EL (cell line): ENCODE measurements around the gene DNAH5.
"Not testable (repeated sequence)": the region's sequence is repeated elsewhere in the genome, so short reads cannot be mapped to it uniquely, and the experiment has no call there.

Experiments
- DNase-seq: peaks from one replicate; pipeline ENCODE4 v3.0.0-alpha.2; 2016

The DNAH5 gene, protein sequence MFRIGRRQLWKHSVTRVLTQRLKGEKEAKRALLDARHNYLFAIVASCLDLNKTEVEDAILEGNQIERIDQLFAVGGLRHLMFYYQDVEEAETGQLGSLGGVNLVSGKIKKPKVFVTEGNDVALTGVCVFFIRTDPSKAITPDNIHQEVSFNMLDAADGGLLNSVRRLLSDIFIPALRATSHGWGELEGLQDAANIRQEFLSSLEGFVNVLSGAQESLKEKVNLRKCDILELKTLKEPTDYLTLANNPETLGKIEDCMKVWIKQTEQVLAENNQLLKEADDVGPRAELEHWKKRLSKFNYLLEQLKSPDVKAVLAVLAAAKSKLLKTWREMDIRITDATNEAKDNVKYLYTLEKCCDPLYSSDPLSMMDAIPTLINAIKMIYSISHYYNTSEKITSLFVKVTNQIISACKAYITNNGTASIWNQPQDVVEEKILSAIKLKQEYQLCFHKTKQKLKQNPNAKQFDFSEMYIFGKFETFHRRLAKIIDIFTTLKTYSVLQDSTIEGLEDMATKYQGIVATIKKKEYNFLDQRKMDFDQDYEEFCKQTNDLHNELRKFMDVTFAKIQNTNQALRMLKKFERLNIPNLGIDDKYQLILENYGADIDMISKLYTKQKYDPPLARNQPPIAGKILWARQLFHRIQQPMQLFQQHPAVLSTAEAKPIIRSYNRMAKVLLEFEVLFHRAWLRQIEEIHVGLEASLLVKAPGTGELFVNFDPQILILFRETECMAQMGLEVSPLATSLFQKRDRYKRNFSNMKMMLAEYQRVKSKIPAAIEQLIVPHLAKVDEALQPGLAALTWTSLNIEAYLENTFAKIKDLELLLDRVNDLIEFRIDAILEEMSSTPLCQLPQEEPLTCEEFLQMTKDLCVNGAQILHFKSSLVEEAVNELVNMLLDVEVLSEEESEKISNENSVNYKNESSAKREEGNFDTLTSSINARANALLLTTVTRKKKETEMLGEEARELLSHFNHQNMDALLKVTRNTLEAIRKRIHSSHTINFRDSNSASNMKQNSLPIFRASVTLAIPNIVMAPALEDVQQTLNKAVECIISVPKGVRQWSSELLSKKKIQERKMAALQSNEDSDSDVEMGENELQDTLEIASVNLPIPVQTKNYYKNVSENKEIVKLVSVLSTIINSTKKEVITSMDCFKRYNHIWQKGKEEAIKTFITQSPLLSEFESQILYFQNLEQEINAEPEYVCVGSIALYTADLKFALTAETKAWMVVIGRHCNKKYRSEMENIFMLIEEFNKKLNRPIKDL (N-terminal part only)

DNA sequence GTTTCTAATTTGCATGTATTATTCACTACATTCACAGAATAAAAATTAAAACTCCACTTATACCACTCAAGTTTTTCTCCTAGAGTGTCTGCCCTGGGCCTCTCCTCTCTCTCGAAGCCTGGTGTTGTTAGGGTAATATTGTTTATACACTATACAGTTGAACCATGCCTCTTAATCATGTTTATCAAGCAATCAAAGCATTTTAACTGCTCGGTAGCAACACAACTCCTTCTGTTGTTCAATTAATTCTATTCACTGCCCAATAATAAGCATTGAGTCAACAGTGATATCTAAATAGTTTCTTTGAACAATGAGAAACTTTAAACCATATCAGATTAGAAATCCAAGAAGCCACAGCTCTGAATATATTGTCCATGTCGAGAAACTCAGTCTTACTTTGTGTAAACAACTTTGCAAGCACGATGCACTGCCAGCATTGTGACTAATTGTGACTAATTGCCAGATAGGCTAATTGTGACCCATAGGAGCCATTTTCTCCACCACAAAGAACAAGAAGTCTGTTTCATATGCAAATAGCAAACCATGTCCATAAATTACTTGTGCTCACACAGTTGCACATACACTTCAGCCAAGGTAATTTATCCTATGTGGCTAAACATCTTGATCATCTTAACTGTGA lies at the start of gene DNAH5:
DNAH5 (minus strand) TSS at position 129 of the 640 bp plus-strand sequence. CDS start 250 bp downstream, outside the sequence.
- DNase-seq: no peak

DNA sequence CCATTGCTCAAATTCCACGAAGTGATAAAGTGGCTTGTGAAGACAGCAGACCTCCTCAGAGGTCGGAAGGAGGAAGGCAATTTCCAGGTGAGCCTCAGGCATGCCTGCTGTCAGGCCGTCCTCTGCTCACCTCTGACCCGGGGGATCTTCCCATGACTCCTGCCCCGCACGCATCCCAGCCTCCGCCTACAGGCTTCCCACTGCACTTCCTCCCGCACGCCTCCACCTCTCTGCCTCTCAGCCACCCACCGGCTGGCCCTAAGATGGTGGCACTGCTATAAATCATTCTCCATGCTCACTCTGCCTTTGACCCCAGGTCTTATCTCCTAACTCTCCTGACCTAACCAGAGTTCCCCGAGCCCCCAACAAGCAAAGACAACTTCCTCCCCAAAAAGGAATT lies 49.4 kb upstream of the DNAH5 start:
- DNase-seq: no peak

DNA sequence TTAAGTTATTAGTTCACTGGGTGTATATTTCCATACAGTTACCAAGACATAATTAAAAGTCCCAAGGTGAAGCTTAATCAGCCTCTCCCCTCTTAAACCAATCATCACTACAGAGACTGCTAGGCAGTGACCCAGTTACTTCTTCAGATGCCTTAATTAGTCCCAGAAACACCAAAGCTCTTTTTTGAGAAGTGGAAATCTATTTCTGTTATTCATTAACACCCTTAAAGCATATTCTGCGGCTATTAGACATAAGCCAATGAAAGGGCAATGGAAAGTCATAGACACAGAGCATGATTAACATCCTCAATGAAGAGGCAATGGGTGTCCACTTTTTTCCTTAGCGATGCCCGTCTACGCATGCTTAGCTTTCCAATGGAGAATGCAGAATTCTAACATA lies 48.3 kb upstream of the DNAH5 start:
- DNase-seq: no peak

DNA sequence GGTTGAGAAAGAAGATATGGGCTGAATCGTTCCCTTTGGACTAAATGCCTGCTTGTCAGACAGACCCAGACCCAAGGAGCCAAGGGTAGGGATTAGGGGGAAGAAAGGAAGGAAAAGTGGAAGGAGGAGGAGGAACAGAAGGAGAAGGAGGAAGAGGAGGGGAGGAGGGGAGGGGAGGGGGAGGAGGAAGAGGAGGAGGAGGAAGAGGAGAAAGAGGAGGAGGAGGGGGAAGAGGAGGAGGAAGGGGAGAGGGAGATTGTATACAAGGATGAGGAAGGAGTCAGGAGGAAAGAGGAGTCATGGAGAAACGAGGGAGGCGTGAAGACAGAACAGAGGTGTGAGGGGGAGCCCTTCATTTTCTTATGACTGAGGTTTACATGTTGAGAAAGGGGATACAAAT lies 46.9 kb upstream of the DNAH5 start:
- no peak for DNase-seq

DNA sequence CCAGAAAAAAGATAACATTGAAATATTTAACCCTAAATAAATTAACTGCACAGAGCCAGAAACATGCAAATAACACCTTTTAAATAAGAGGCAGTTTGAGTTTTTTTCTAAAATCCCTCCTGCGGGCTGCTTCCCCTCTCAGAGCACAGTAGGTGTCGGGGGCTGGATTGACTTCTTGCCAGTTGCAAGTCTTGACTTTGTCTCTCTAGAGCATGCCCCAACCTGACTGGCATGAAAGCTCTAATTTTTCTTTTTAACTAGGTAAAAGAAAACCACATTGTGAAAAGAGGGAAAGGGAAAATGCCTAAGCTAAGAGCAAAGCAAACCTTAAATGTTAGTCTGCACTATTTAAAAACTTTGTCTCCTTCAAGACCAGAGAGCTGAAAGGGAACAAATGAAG lies 46.4 kb upstream of the DNAH5 start:
- no peak for DNase-seq

DNA sequence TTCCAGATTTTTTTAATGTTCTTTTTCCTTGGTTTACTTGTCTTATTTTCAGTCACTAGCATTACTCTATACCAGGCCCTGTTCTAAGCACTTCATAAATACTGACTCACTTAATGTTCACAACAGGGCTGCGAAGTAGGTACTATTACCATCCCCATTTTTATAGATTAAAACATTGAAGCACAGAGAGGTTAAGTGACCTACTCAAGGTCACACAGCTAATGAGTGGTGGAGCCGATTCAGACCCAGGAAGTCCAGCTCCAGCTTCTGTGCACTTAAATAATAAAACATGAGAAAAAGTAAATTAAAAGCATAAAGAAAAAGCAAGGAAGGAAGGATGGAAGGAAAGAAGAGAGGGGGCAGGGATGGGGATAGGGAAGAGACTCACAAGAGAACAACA lies 45.3 kb upstream of the DNAH5 start:
- no peak for DNase-seq

DNA sequence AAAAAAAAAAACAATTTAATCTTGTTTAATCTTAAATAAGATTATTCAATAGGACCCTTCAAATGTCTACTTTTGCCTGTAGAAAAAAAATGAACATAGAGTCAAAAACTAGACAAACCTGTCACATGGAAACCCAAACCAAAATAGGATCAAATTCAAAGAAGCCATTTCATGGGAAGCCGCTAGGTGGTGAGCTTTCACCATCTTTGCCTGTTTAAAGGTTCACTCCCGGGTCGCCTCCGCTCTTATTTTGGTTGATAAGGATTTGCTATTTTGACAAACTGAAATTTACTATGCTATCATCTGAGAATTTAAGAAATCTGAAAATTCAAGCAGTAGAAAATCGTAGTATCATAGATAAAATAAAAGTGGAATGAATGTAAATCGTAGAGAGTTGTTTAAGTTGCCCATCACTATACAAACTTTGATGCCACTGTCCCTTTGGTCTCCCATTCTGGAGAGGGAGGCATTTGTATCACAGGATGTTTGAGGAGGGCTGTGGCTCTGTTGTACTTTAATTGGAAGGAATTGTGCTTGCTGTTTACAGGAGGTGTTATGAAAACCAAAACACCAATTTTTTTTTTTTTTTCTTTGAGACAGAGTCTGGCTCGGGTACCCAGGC lies 43.5 kb upstream of the DNAH5 start:
- peak; percentile 82 for DNase-seq

DNA sequence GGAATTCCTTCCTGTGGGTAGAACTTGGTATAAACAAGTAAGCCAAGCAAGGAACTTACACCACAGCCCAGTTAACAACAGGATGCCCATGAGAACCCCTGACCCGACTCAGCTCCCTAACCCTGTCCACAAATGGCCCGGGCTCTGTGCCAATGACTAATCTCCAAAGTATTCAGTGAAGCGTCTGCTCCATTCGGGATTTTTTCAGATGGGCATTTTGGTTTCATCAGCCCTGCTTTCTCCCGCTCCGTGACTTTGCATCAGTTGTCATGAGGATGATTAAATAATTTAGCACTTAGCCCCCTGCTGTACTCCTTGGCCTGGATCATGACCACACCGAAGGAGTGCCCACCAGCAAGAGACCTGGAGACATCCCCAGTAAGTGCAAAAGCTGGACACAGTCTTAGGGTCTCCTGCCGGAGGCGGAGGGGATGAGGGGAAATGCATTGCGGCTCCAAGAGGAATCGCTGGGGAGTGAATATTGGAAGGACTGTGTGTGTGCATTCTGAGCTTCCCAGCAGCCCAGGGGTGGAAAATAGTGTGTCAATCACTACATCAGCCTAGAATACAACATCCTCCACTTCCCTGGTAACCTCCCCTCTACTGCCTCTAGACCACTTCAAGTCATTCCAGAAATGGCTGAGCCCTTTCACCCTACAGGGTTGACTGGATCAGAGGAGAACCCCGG lies 41.4 kb upstream of the DNAH5 start:
- peak; percentile 99 for DNase-seq

DNA sequence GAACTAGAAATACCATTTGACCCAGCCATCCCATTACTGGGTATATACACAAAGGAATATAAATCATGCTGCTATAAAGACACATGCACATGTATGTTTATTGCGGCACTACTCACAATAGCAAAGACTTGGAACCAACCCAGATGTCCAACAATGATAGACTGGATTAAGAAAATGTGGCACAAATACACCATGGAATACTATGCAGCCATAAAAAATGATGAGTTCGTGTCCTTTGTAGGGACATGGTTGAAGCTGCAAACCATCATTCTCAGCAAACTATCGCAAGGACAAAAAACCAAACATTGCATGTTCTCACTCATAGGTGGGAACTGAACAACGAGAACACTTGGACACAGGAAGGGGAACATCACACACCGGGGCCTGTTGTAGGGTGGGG lies 40.4 kb upstream of the DNAH5 start:
- not testable (repeated sequence) for DNase-seq

DNA sequence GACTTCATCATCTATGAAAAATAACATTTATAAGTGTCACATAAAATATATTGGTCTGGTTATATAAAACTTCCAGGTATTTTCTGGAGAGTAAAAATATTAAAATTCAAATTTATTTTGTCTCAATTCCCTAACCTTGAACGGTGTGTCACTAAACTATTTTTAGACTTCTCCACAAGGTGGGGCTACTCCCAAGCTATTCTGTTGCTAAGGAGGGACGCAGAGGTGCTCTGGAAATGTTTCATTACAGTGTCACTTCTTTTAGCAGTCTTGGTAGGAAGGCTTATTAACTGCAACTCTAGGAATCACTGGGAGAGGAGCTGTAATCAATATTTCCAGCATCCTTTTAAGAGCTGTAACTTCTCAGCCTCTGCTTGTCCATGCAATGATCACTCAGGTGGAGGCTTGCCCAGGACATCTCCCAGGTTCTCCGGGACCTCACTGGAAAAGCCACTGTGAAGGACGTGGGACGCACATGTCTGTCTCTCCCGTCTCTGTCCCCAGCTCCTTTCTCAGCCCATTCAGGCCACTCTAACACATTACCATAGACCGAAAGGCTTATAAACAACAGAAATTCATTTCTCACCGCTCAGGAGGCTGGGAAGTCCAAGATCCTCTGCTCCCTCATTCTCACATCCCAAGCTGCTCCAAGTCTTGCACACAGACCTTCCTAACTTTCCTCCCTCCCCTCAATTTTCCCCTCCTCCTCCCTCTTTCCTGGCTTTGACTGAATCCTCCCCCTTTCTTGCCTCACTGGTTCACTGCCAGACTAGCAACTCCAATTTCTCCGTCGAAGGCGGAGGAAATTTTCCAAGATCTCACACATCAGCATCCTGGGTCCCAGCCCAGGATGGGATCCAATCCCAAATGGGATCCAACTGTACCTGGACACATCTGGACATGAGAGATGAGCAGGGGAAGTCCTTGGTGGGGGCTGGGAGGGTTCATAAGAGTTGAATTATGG lies 32.7 kb upstream of the DNAH5 start:
- peak; percentile 68 for DNase-seq

DNA sequence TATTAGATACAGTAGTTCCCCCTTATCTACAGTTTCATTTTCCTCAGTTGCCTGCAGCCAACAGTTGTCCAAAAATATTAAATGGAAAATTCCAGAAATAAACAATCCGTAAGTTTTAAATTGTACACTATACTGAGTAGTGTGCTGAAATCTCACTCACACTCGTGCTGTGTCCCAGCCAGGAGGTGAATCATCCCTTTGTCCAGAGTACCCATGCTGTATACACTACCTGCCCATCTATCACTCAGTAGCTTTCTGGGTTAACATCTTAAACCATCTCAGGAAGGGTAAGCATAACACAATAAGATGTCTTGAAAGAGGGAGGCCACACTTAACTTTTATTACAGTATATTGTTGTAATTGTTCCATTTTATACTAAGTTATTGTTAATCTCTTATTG lies 31.7 kb upstream of the DNAH5 start:
- no peak for DNase-seq

DNA sequence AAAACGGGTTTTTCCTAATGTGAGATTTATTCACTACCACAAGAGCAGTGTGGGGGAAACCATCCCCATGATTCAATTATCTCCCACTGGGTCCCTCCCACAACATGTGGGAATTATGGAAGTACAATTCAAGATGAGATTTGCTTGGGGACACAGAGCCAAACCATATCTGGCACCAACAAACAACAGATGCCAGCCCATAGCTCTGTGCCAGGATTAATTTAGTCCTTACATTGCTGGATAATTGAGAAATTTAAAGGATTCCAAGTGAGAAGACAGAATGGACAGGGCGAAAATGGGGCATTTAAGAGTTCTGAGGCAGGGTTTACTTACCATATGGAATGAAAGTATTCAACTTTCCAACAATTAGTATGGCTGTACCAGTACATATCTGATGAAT lies 30.8 kb upstream of the DNAH5 start:
- DNase-seq: no peak

DNA sequence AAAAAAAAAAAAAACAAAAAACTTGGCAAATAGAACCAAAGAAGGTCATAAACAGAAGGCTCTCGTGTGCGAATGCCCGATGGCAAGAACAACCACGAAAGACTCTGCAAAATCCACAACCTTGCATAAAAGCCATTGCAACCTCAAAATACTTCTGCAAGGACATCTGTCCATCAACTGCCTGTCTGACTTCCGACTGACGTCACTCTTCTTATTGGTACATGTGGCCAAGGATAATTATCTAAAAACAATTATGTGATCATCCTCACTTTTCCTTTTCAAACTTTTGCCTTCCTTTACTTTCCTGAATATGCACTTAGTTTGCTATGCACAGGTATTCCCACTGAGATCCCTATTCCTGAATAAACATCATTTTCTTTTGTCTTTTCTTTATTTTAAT lies 29.2 kb upstream of the DNAH5 start:
- DNase-seq: no peak

DNA sequence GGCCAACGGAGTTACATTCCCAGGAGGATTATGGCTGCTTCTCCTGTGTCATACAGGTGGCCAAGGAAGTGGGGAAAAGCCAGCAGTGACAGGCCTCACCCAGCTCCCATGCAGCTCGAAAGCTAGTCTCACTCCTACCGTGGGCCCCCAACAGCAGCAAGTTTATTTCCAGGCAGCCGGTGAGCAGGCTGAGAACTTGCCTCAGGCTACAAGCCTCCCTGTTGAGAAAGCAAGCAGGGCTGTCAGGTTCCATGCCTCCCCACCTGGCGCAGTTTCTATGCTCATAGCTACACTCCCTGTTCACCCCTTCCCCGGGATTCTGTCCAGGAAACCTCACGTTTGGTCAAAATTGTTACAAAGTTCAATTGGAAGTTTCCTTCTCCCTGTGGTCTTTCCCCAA lies 27.5 kb upstream of the DNAH5 start:
- DNase-seq: no peak

DNA sequence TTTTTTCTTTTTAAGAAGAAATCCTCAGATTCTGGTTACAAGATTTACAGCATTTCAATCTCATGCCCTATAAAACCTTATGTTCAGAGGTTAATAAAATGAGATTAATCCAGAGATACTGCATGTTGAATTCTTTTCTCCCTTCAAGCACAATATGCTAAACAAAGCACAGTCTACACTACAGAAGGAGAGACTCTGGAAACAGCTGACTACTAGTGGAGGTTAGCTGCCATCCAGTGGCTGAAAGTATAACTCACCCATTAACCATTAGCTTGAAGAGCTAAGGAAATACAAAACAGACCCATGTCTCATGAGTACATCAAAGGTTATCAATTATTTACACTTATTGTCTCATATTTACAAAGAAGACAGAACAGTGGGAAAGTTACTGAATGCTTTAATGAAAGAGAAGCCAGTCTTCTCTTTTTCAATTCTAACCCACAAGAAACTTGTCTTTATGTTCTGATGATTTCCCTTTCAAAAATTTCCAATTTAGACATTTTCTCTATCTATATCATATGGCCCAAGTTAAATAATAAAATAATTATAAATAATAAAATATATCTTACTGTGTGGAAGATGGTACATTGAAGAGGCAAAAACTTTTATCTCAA lies 12.7 kb upstream of the DNAH5 start:
- peak; percentile 60 for DNase-seq

DNA sequence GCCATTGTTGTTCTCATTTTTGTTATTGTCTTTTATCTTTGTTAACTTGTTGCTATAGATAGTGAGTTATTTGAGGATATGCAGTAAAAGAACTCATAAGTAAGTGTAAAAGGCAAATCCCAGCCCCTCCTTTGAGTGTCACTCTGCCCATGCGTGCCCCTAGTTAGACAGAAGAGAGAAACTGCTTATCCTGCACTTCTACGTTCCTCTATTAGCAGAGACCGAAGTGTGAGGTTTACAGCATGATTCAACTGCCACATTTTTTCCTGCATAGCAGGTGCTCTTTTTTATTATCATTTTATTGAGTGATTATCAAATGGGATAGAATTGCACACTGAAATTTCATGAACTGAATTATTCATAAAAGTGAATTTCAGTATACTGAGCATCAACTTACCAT lies 12.0 kb upstream of the DNAH5 start:
- no peak for DNase-seq

DNA sequence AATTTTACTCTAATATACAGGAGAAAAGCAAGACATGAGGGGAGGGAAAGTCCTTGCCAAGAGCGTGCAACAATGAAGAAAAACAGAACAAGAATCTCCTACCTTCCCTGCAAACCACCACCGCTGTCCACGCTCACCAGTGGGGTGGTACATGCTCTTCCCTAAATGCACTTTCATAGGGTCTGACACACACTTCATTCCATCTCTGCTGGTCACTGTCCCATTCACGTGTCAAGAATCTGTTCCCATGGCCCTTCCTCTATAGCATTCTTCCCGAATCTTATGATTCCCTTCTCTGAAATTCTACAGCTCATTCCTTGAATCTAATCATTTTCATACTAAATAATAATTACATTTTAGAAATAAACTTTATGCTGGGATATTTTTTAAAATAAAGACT lies 11.4 kb upstream of the DNAH5 start:
- peak; percentile 7 for DNase-seq

DNA sequence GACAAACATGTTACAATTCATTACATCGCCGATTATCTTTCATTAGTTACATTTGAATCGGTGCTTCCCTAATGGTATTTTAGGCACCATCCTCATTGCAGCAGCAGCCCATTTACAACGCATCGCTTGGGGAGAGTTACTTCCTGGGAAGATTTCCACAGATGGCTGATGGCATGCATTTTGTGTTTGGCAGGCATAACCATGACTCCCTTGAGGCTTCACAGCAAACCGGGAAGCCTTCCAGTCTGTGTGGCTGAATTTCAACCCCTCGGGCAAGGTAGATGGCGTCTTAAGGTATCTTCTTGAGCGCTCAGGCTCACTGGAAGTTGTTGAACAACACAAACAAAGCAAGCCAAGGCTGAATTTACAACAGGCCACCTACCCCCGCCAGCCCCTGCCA lies 1.6 kb upstream of the DNAH5 start:
- no peak for DNase-seq

DNA sequence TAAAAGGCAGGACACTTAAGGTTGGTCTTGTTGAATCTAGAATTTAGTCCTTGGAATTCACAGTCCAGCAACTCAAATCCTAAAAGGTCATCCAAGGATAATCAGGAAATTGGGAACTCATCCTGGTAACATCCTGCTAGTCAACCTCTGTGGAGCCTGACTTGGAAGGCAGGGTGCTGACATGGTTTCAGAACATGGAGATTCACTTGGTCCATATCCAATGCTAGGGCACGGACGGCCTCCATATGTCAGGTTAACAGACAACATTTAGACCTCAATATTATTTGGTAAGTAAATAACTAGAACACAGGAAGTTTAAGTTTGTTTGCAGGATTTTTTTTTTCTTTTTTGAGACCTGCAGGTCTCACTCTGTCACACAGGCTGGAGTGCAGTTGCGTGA lies 783 bp upstream of the DNAH5 start:
- DNase-seq: no peak

DNA sequence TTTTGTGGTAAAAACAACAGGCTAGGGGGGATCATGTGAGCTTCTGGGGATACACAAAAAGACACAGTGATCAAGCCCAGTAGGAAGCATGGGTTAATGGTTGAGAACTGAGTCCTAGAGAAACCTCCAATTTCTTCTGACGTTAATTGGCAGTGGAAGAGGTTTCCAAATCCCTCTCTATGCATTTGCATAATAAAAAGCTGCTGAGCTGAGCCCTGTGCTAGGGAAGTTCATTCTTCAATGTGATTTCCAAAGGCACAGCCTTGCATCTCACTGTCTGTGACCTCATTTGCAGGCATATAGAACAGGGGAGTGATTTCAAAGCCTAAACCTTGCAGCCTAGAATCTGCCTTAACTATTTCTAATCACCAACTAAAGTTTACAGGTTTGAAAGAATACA lies 812 bp downstream of the DNAH5 start:
- DNase-seq: no peak
